Left hindlimb (tissue), 1 donor: Measurements from ENCODE around the gene SNX24.

Experiments
- DNase-seq: peaks from one replicate; pipeline ENCODE4 v3.0.0-alpha.2; 2018

Gene SNX24

DNA sequence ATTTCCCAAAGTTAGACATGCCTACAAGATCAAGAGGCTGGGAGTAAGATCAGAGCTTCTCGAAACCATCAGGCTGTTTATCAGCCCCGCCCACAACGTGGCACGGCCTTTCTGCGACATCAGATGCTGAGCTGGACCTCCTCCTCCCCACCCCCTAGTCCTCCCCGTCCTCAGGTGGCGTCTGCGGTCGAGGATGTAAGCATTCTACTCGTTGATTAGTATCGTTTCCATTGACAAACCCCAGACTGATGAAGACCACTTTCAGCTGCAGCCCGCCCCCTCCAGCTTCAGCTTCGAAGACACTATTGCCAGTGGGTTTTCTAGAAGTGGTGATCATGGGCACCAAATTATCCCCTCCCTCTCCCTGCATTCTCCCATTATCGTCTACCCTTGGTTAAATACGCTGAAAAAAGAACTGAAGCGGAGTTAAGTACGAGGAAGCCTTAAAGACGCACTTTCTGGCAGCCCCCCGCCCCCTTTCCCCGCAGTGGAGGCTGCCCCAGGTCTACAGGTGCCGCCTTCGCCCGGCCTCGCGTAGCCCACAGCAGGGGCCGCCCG, 190.0 kb downstream of the SNX24 start:
- peak; percentile 44 for DNase-seq

DNA sequence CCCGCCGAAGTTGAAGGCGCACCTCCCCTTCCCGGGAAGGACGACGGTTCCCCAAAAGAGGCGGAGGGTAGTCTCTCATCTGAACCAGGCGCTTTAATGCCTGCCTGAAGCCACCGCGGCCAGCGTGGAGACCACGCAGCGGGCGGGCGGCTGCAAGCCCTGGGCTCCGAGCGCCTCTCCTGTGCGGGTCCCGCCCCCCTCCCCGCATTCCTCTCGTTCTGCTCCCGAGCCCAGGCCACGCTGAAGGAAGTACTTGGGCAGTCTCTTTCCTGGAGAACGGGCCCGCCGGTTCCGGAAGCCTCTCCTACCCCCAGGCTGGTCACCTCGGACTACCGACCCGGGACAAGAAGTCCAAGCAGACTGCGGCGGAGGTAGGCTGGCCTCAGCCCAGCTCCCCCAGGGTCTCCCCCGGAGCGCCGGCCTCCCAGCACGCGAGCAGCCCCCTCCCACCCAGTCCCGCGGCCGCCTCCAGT, 190.5 kb downstream of the SNX24 start:
- peak; percentile 71 for DNase-seq

DNA sequence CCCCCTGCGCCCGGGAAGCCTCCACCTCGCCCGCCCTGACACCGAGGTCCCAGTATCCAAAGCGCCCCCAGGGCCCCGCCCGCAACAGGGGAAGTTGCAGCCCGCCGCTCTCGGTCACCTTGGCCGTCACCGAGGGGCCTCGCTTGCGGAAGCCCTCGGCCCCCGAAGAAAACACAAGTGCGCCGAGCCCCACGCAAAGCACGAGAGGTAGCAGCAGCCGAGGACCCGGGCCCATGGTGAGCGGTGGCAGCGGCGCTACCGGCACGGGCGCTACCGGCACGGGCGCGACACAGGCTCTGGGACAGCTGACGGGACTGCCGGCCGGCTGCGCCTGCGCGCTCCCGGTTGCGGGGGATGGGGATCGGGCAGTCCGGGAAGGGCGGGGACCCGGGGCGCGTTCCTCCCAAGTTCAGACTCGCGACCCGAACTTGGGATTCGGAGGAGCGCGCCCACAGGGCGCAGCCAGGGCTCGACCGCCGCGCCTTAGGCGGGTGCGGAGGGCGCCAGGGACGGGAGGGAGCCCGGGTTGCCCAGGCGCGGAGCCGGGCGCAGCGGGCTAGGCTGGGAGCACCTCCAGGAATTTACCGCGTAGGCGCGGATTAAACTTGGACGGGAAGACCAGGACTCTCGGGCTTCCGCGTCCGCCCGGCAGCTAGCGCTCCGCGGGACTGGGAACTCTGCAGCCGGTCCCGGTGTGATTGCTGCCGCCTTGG, 191.1 kb downstream of the SNX24 start, which contains the start of gene PPIC:
Gene PPIC (minus strand): TSS at position 335 of the 713 bp plus-strand sequence. CDS start 100 bp downstream, at position 235.
- DNase-seq: peak; percentile 91

DNA sequence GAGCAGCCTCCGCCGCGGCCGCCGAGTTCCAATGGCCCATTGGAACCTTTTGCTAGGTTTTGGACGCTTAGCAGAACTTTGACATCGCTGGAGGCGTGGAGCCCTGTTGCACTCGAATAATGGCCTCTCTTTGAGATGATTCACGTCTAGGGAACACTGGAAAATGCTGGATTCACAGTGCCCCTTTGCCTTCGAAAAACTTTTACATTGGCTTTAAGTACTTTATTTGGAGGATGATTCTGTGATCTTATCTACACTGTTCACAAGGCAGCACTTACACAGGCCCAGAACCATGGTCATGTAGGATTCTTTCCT, 191.6 kb downstream of the SNX24 start:
- no peak for DNase-seq

DNA sequence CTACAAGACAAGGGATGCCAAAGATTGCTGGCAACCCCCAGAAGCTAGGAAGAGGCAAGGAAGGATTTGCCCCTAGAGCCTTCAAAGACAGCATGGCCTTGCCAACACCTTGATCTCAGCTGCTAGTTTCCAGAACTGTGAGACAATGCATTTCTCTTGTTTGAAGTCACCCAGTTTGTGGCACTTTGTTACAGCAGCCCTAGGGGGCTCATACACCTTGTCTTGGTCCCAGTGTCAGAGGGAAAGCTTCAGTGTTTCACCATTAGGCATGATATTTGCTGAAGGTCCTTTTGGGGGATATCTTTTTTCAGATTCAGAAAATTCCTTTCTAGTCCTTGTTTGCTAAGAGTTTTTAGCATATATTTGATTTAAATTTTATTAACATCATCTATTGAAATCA, 194.3 kb downstream of the SNX24 start:
- DNase-seq: no peak

DNA sequence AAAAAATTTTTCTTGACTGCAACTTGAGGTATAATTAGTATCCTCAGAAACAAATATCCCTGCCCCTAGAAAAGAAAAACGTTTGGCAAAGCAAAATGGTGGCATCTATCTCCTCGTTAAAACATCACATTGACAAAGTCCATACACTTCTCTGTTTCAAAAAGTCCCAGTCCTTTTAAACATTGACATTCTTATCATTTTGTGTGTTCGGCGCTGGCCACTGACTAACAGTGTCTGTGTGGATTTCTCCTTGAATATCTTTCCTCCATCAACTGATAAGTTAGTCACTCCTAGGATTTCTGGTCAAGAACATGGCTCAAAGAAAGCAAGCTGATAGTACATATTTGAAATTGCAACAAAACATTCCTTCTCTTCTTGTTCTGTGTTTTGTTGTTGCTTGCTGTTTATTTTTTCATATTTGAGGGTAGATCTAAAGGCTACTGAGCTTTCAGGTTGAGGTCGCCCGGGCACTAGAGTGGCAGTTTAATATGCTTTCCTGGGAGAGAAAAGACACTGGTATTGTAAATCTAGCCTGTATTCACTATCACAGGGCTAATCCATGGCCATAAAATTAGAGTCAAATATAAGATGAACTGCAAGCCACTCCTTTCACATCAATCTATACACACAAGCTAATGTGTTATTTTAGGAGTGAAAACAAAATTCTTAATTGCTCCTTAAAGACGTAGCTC, 199.7 kb downstream of the SNX24 start:
- DNase-seq: no peak

DNA sequence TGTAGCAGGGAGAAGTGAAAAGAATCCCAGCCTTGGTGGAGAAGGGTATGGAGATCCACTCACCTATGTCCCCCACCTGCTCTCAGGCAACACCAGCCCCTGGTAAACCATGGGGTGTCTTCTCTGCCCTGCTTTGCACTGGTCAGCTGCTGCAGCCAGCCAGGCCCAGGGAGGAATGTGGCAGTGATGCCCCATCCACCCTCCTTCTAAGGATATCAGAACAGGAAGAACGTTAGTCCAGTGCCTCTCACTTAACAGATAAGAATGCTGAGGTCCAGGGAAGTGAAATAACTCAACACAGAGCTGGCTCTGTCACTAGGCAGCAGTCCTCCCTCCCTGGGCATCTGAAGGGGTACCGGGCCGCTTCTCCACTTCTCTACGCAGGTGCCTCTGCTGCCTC, 200.8 kb downstream of the SNX24 start:
- no peak for DNase-seq

DNA sequence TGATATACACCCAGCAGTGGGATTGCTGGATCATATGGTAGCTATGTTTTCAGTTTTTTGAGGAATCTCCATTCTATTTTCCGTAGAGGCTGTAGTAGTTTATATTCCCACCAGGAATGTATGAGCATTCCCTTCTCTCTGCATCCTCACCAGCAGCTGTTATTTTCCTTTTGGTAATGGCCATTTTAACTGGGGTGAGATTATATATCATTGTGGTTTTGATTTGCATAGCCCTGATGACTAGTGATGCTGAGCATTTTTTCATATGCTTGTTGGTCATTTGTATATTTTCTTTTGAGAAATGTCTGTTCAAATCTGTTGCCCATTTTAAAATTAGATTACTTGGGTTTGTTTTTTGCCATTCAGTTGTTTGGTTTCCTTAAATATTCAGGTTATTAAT, 202.3 kb downstream of the SNX24 start:
- DNase-seq: no peak

DNA sequence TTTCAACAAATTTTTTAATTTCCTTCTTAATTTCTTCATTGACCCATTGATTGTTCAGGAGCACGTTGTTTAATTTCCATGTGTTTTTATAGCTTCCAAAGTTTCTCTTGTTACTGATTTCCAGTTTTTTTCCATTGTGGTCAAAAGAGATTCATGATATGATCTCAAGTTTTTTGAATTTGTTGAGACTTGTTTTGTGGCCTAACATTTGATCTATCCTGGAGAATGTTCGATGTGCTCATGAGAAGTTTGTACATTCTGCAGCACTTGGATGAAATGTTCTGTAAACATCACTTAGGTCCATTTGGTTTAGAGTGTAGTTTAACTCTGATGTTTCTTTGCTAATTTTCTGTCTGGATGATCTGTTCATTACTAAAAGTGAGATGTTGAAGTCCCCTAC, 205.8 kb downstream of the SNX24 start:
- DNase-seq: no peak
